NCI-H2107 treated with DMSO at 0.1 percent for 48 hours (cell line): ENCODE results near the gene IL19.

Source experiments
- DNase-seq: peaks from one replicate; lab custom pipeline; 2025; ENCODE audit not compliant: unreplicated experiment; lab: John Stamatoyannopoulos, UW

Gene IL19

GRCh38 chr1:206770531-206771337, at the start of gene IL19:
TSS of gene IL19 (plus strand) at chr1:206770773. CDS start at chr1:206836663, 65,890 bp downstream.
- no peak for DNase-seq

- DNase-seq: no peak
Measured at GRCh38 chr1:206721454-206721853, 49.1 kb upstream of the IL19 start.

GRCh38 chr1:206722751-206723461, 47.7 kb upstream of the IL19 start:
- no peak for DNase-seq

- DNase-seq: no peak
Measured at GRCh38 chr1:206723462-206723804, 47.1 kb upstream of the IL19 start.

GRCh38 chr1:206723805-206724472, 46.6 kb upstream of the IL19 start:
- no peak for DNase-seq

- DNase-seq: peak; percentile 30
Measured at GRCh38 chr1:206725109-206725963, 45.2 kb upstream of the IL19 start.

- no peak for DNase-seq
Measured at GRCh38 chr1:206727981-206728696, 42.4 kb upstream of the IL19 start.

GRCh38 chr1:206728697-206728987, 41.9 kb upstream of the IL19 start:
- no peak for DNase-seq

- DNase-seq: no peak
Measured at GRCh38 chr1:206729050-206729449, 41.5 kb upstream of the IL19 start.

GRCh38 chr1:206729507-206729906, 41.1 kb upstream of the IL19 start:
- DNase-seq: no peak

GRCh38 chr1:206732508-206732907, 38.1 kb upstream of the IL19 start:
- DNase-seq: no peak

- no peak for DNase-seq
Measured at GRCh38 chr1:206732992-206733391, 37.6 kb upstream of the IL19 start.

- DNase-seq: no peak
Measured at GRCh38 chr1:206734499-206735142, 36.0 kb upstream of the IL19 start.

- DNase-seq: no peak
Measured at GRCh38 chr1:206735553-206736031, 35.0 kb upstream of the IL19 start.

- DNase-seq: no peak
Measured at GRCh38 chr1:206736878-206737728, 33.5 kb upstream of the IL19 start.

GRCh38 chr1:206737729-206738201, 32.8 kb upstream of the IL19 start:
- DNase-seq: no peak

GRCh38 chr1:206738370-206739366, 31.9 kb upstream of the IL19 start:
- no peak for DNase-seq
